ENCODE measurements around the gene TMEM163. TPM values are rescaled to one million over a fixed set of nuclear protein-coding genes. Genes with fewer than 3 reads are reported as not detected.
"Not testable (repeated sequence)": the region's sequence is repeated elsewhere in the genome, so short reads cannot be mapped to it uniquely, and the experiment has no call there.

The TMEM163 gene
- total RNA-seq, 4 donors from 2014 or later: 0.42 to 1.3 (median 1.1) TPM

DNA sequence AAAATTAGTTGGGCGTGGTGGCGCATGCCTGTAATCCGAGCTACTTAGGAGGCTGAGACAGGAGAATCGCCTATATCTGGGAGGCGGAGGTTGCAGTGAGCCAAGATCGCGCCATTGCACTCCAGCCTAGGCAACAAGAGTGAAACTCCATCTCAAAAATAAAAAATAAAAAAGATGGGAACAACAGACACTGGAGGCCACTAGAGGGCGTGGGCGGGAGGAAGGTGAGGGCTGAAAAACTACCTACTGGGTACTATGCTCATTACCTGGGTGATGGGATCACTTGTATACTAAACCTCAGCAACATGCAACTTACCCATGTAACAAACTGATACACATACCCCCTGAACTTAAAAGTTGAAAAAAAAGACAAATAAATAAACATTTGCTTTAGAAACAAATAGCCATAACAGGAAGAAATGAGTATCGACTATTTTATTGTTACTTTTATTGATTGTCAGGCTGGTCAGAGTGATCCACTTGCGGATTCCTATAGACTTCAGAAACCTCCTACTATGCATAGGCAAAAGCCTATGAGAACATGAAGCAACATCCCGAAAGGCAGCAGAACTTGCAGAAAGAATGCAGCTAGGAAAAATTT lies 61.0 kb downstream of the TMEM163 start:
- no peak for DNase-seq (ENCODE audit: extremely low spot score)
- TF ChIP-seq EP300 (IDR thresholded peaks at IDR 0.05) (no peak), POLR2A (IDR thresholded peaks at IDR 0.05; ENCODE audit: low read depth) (no peak), CTCF (IDR thresholded peaks at IDR 0.05) (no peak), POLR2AphosphoS5 (IDR thresholded peaks at IDR 0.05) (no peak)
- H3K9me3 ChIP-seq: no peaks in the 10 kb centered on the region
- intact Hi-C loops (cut with DNase I): no loop called here
- 75% methylated on average over 12 of the region's 12 CpGs for WGBS
- H3K4me1 ChIP-seq: no peaks in the 10 kb centered on the region
- H3K36me3 ChIP-seq: no peaks in the 10 kb centered on the region
- H3K27me3 ChIP-seq: peaks cover 0 to 3% (median 0%) of the 10 kb centered on the region in 4 donors
- no peak overlapping the region for H3K4me3 ChIP-seq
- H3K27ac ChIP-seq (replicated peaks in 1 of 4): no peak overlapping the region

- H3K4me3 ChIP-seq: not testable (repeated sequence)
These were observed 62.4 kb downstream of the TMEM163 start for GRCh38 chr2:134656391-134656790.

GRCh38 chr2:134648586-134648985 lies 70.2 kb downstream of the TMEM163 start:
- no peak for TF ChIP-seq CTCF (IDR thresholded peaks at IDR 0.05)
- TF ChIP-seq EP300 (IDR thresholded peaks at IDR 0.05): no peak
- TF ChIP-seq POLR2A (IDR thresholded peaks at IDR 0.05; ENCODE audit: low read depth): no peak
- no peak for TF ChIP-seq POLR2AphosphoS5 (IDR thresholded peaks at IDR 0.05)
- DNase-seq (ENCODE audit: extremely low spot score): no peak
- H3K27me3 ChIP-seq: peaks cover 0 to 5% (median 0%) of the 10 kb centered on the region in 4 donors
- no peak overlapping the region for H3K4me3 ChIP-seq
- H3K4me1 ChIP-seq: no peaks in the 10 kb centered on the region
- intact Hi-C loops (cut with DNase I): no loop called here
- H3K9me3 ChIP-seq: no peaks in the 10 kb centered on the region
- H3K36me3 ChIP-seq: no peaks in the 10 kb centered on the region
- no peak overlapping the region for H3K27ac ChIP-seq (replicated peaks in 1 of 4)
- WGBS: 61% methylated on average over 5 of the region's 5 CpGs

More at GRCh38 chr2:134656391-134656790, 62.4 kb downstream of the TMEM163 start:
- H3K27ac ChIP-seq (replicated peaks in 1 of 4); H3K4me1 ChIP-seq; H3K36me3 ChIP-seq; H3K27me3 ChIP-seq; DNase-seq (ENCODE audit: extremely low spot score); intact Hi-C loops (cut with DNase I); H3K9me3 ChIP-seq: not testable (repeated sequence)
- 90% methylated on average over 4 of the region's 15 CpGs for WGBS

GRCh38 chr2:134647607-134648256 lies 71.1 kb downstream of the TMEM163 start:
- no peak for TF ChIP-seq CTCF (IDR thresholded peaks at IDR 0.05)
- Histone ChIP-seq H3K9me3 (no peaks in the 10 kb centered on the region), H3K4me1 (no peaks in the 10 kb centered on the region), H3K27ac (replicated peaks in 1 of 4) (no peak overlapping the region), H3K36me3 (no peaks in the 10 kb centered on the region), H3K4me3 (no peak overlapping the region), H3K27me3 (peaks cover 0 to 5% (median 0%) of the 10 kb centered on the region in 4 donors)
- no peak for DNase-seq (ENCODE audit: extremely low spot score)
- intact Hi-C loops (cut with DNase I): no loop called here
- 68% methylated on average over 9 of the region's 10 CpGs for WGBS

DNA sequence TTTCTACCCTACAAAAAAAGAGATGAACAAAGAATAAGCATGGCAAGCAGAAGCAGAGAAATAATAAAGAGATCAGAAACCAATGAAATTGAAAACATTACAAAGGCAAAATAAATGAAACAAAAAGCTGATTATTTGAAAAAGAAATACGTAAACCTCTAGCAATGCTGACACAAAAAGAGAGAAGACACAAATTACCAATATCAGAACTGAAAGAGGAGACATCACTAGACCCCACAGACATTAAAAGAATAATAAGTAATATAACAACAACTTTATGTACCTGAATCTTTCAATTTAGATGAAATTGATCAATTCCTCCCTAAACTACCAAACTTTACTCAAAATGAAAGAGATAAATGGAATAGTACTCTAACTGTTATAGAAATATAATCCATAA lies 75.9 kb downstream of the TMEM163 start:
- Histone ChIP-seq H3K36me3 (no peaks in the 10 kb centered on the region), H3K27ac (replicated peaks in 1 of 4) (no peak overlapping the region), H3K4me1 (no peaks in the 10 kb centered on the region), H3K4me3 (no peak overlapping the region), H3K9me3 (no peaks in the 10 kb centered on the region), H3K27me3 (peaks cover 0 to 5% (median 0%) of the 10 kb centered on the region in 4 donors)
- 95% methylated on average over 1 of the region's 1 CpG for WGBS
- TF ChIP-seq POLR2AphosphoS5 (IDR thresholded peaks at IDR 0.05) (no peak), CTCF (IDR thresholded peaks at IDR 0.05) (no peak)
- DNase-seq (ENCODE audit: extremely low spot score): no peak
- intact Hi-C loops (cut with DNase I): no loop called here

All from esophagus muscularis mucosa (tissue), 4 donors.